HG03175 (cell line): ENCODE data around the gene ADAMTSL1.

ENCODE experiments used
- ATAC-seq: cut with Tn5 transposase; IDR thresholded peaks from one replicate; pipeline ENCODE4 v1.9.1; 2021; ENCODE audit warnings: mild to moderate bottlenecking, moderate library complexity; ENCODE audit not compliant: unreplicated experiment

Gene ADAMTSL1

GRCh38 chr9:18473652-18474279 is at the start of gene ADAMTSL1:
Gene ADAMTSL1 (plus strand): TSS chr9:18474153. CDS start chr9:18474233, 80 bp downstream.
- ATAC-seq: no peak

GRCh38 chr9:18427691-18428090 is 46.3 kb upstream of the ADAMTSL1 start:
- ATAC-seq: no peak

GRCh38 chr9:18428661-18429060 is 45.3 kb upstream of the ADAMTSL1 start:
- no peak for ATAC-seq

GRCh38 chr9:18429070-18429469 is 44.9 kb upstream of the ADAMTSL1 start:
- no peak for ATAC-seq

- no peak for ATAC-seq
Observed at GRCh38 chr9:18433620-18434019, 40.3 kb upstream of the ADAMTSL1 start.

GRCh38 chr9:18437315-18438201 is 36.4 kb upstream of the ADAMTSL1 start:
- ATAC-seq: no peak

GRCh38 chr9:18438300-18438925 is 35.5 kb upstream of the ADAMTSL1 start:
- ATAC-seq: no peak

GRCh38 chr9:18438951-18439350 is 35.0 kb upstream of the ADAMTSL1 start:
- ATAC-seq: no peak

- ATAC-seq: no peak
Observed at GRCh38 chr9:18441261-18441660, 32.7 kb upstream of the ADAMTSL1 start.

- ATAC-seq: peak; percentile 93
Observed at GRCh38 chr9:18442629-18443491, 31.1 kb upstream of the ADAMTSL1 start.

GRCh38 chr9:18447131-18447530 is 26.8 kb upstream of the ADAMTSL1 start:
- ATAC-seq: no peak

GRCh38 chr9:18447541-18447940 is 26.4 kb upstream of the ADAMTSL1 start:
- no peak for ATAC-seq

GRCh38 chr9:18448101-18448500 is 25.9 kb upstream of the ADAMTSL1 start:
- ATAC-seq: no peak

- no peak for ATAC-seq
Observed at GRCh38 chr9:18451406-18451805, 22.5 kb upstream of the ADAMTSL1 start.

GRCh38 chr9:18452276-18452675 is 21.7 kb upstream of the ADAMTSL1 start:
- ATAC-seq: no peak

- ATAC-seq: no peak
Observed at GRCh38 chr9:18456624-18457237, 17.2 kb upstream of the ADAMTSL1 start.

GRCh38 chr9:18457510-18457909 is 16.4 kb upstream of the ADAMTSL1 start:
- no peak for ATAC-seq

GRCh38 chr9:18459962-18460584 is 13.9 kb upstream of the ADAMTSL1 start:
- ATAC-seq: no peak

GRCh38 chr9:18461496-18461895 is 12.5 kb upstream of the ADAMTSL1 start:
- ATAC-seq: no peak

GRCh38 chr9:18463991-18464390 is 10.0 kb upstream of the ADAMTSL1 start:
- ATAC-seq: no peak
